Esophagus muscularis mucosa (tissue), 4 donors: ENCODE data around the gene VSX1. TPM values are rescaled to one million over a fixed set of nuclear protein-coding genes. Genes with fewer than 3 reads are reported as not detected.

ENCODE experiments used
- DNase-seq: peaks from one replicate; pipeline ENCODE4 v3.0.0-alpha.2; 2017; ENCODE audit errors: extremely low spot score
- H3K27ac ChIP-seq, 4 donors: fragments of 200-600 bp; sonication (generic); replicated peaks in 1 of 4; 1 replicate in 3 of 4; 2 replicates in 1 of 4; pipeline ENCODE4 v1.5.1; 2016 to 2019; ENCODE audit warnings: mild to moderate bottlenecking in 1 of 4
- H3K27me3 ChIP-seq, 4 donors: fragments of 200-600 bp; sonication (generic); one replicate each; pipeline versions ENCODE4 v1.5.1 to v1.6.0; 2016 to 2019
- H3K36me3 ChIP-seq, 4 donors: fragments of 200-600 bp; sonication (generic); one replicate each; pipeline ENCODE4 v1.5.1; 2016 to 2019
- H3K4me1 ChIP-seq, 4 donors: fragments of 200-600 bp; sonication (generic); one replicate each; pipeline ENCODE4 v1.5.1; 2016 to 2019
- H3K4me3 ChIP-seq, 4 donors: fragments of 200-600 bp; sonication (generic); 1 replicate in 2 of 4; 2 replicates in 2 of 4; pipeline ENCODE4 v1.5.1; 2016 to 2019; ENCODE audit warnings: mild to moderate bottlenecking in 4 of 4, moderate library complexity in 1 of 4
- H3K9me3 ChIP-seq, 4 donors: fragments of 200-600 bp; sonication (generic); 1 replicate in 3 of 4; 2 replicates in 1 of 4; pipeline ENCODE4 v1.5.1; 2016 to 2019
- CTCF ChIP-seq, 3 experiments: fragments of 200-600 bp in 2 of 3; fragments of 450-650 bp in 1 of 3; sonication (generic) in 2 of 3; IDR thresholded peaks; one replicate each; pipeline ENCODE4 v1.5.1; 2017 to 2019; ENCODE audit warnings: antibody characterized with exemption in 3 of 3, mild to moderate bottlenecking in 2 of 3, moderate library complexity in 1 of 3
- EP300 ChIP-seq: sonication (generic); formaldehyde crosslinking; IDR thresholded peaks from one replicate; pipeline ENCODE4 v1.6.1; 2017; ENCODE audit warnings: antibody characterized with exemption
- POLR2A ChIP-seq: fragments of 450-650 bp; IDR thresholded peaks from one replicate; pipeline ENCODE4 v1.6.1; 2017; ENCODE audit warnings: antibody characterized with exemption, moderate library complexity, mild to moderate bottlenecking, low read depth
- POLR2AphosphoS5 ChIP-seq, 2 donors: sonication (generic); formaldehyde crosslinking; IDR thresholded peaks; one replicate each; pipeline ENCODE4 v1.6.1; 2017; ENCODE audit warnings: antibody characterized with exemption in 2 of 2
- WGBS: methylation state at CpG from one replicate; pipeline ENCODE4 v1.1.5; 2018; 5-methylcytosine and 5-hydroxymethylcytosine counted together
- intact Hi-C: fragments of 100-400 bp; cut with DNase I; formaldehyde crosslinking; loops from one replicate; pipeline ENCODE4 v1.15.1; 2023
- total RNA-seq, 4 donors: library from RNA; depleted of rRNA; stranded (reverse); fragments of >200 nt; gene quantifications; one replicate each; pipeline versions ENCODE4 v1.1.0 to v1.2.1, GENCODE V29; 2016

The VSX1 gene
- total RNA-seq, 4 donors from 2014 or later: 0.83 TPM; not detected in 3

- WGBS: 14% methylated on average over 16 of the region's 24 CpGs
- TF ChIP-seq POLR2A (no peak), CTCF (IDR thresholded peaks at IDR 0.05) (no peak), EP300 (no peak), POLR2AphosphoS5 (IDR thresholded peaks at IDR 0.05) (no peak)
- intact Hi-C loops: loop anchor here (5.0 to 10.0 kb wide), 2 partner anchors 191 to 1432 kb away; partner anchors contain the start of gene PYGB
- H3K36me3 ChIP-seq: no peaks in the 10 kb centered on the region
- no peak for DNase-seq
- peaks cover 64 to 76% (median 68%) of the 10 kb centered on the region in 4 donors for H3K4me1 ChIP-seq
- peaks cover 0 to 3% (median 0%) of the 10 kb centered on the region in 4 donors for H3K9me3 ChIP-seq
- no peaks in the 10 kb centered on the region for H3K27me3 ChIP-seq
- peak overlapping the region; percentile 96 to 98 (median 97) for H3K27ac ChIP-seq
- H3K4me3 ChIP-seq: peak overlapping the region; percentile 85 to 95 (median 89)
Measured at GRCh38 chr20:25056690-25057233, 25.2 kb downstream of the VSX1 start.

DNA sequence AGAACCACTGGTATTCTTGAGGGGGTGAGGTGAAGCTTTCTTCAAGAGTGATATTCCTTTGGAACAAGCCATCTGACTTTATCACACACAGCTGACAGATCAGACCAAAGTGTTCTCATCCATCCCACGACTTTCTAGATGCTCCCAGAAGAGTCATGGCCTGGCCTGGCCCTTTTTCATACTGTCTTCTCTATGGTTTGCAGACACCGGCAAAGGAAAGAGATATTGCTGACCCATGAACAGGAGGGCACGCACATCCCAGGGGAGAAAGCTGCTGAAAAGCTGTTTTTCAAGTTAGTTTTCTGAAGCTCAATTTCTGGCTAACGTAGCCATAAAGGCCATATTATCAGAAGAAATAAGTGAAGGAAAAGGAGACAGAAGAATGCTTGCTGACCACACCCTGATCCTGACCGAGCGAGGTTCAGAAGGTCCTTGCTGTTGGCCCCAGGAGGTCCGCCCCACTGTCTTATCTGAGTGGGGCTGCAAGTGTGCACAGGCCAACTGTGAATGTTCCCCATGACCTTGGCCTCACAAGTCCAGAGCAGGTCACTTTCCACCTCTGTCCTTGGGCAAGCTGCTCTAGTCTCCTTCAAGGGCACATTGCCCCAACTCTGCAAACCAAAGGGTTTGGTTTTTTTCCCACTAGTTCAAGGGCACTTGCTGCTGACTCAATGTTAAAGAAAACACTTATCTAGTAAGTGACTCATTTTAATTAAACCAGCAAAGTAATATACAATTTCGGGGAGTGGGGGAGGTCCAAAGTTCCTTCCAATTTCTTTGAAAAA lies 26.0 kb downstream of the VSX1 start:
- TF ChIP-seq CTCF (IDR thresholded peaks at IDR 0.05): no peak
- TF ChIP-seq POLR2A: no peak
- no peak for TF ChIP-seq POLR2AphosphoS5 (IDR thresholded peaks at IDR 0.05)
- no peak for TF ChIP-seq EP300
- peak overlapping the region; percentile 85 to 95 (median 89) for H3K4me3 ChIP-seq
- H3K27me3 ChIP-seq: no peaks in the 10 kb centered on the region
- intact Hi-C loops: loop anchor here (5.0 to 10.0 kb wide), 2 partner anchors 191 to 1431 kb away; partner anchors contain the start of gene PYGB
- peaks cover 0 to 3% (median 0%) of the 10 kb centered on the region in 4 donors for H3K9me3 ChIP-seq
- DNase-seq: no peak
- peaks cover 72 to 85% (median 76%) of the 10 kb centered on the region in 4 donors for H3K4me1 ChIP-seq
- H3K36me3 ChIP-seq: no peaks in the 10 kb centered on the region
- 75% methylated on average over 8 of the region's 8 CpGs for WGBS
- peak overlapping the region; percentile 96 to 98 (median 97) for H3K27ac ChIP-seq

- Histone ChIP-seq H3K27me3 (no peaks in the 10 kb centered on the region), H3K4me3 (peak overlapping the region in 1 of 4 donors; percentile 95), H3K27ac (peak overlapping the region; percentile 96 to 98 (median 97)), H3K9me3 (peaks cover 0 to 3% (median 0%) of the 10 kb centered on the region in 4 donors), H3K36me3 (no peaks in the 10 kb centered on the region), H3K4me1 (peaks cover 80 to 92% (median 84%) of the 10 kb centered on the region in 4 donors)
- no peak for DNase-seq
- intact Hi-C loops: loop anchor here (5.0 to 10.0 kb wide), 2 partner anchors 192 to 1430 kb away; partner anchors contain the start of gene PYGB
- WGBS: 67% methylated on average over 10 of the region's 10 CpGs
- TF ChIP-seq POLR2AphosphoS5 (IDR thresholded peaks at IDR 0.05) (peak in 1 of 2 donors; percentile 43), EP300 (no peak)
Measured at GRCh38 chr20:25054995-25055629, 26.8 kb downstream of the VSX1 start.

- H3K27me3 ChIP-seq: no peaks in the 10 kb centered on the region
- peaks cover 85 to 93% (median 88%) of the 10 kb centered on the region in 4 donors for H3K4me1 ChIP-seq
- peaks cover 0 to 3% (median 0%) of the 10 kb centered on the region in 4 donors for H3K9me3 ChIP-seq
- peak overlapping the region in 3 of 4 donors; percentile 1 to 36 (median 23) for H3K4me3 ChIP-seq
- no peaks in the 10 kb centered on the region for H3K36me3 ChIP-seq
- intact Hi-C loops: loop anchor here (10.0 kb wide), 1 partner anchor 1429 kb away; no protein-coding TSS in a partner anchor
- WGBS: 56% methylated on average over 3 of the region's 3 CpGs
- no peak for TF ChIP-seq POLR2AphosphoS5 (IDR thresholded peaks at IDR 0.05)
- no peak for TF ChIP-seq EP300
- TF ChIP-seq CTCF (IDR thresholded peaks at IDR 0.05): no peak
- TF ChIP-seq POLR2A: no peak
- H3K27ac ChIP-seq: peak overlapping the region; percentile 96 to 98 (median 97)
- no peak for DNase-seq
Measured at GRCh38 chr20:25054096-25054820, 27.7 kb downstream of the VSX1 start.
